ENCODE data around the gene AEBP2. TPM values are rescaled to one million over a fixed set of nuclear protein-coding genes. Genes with fewer than 3 reads are reported as not detected.
"Not testable (repeated sequence)": the region's sequence is repeated elsewhere in the genome, so short reads cannot be mapped to it uniquely, and the experiment has no call there.

Gene AEBP2
- total and polyA plus RNA-seq, 7 experiments from 2014 or later, result 11.3 to 58.7 (median 49.6) TPM

DNA sequence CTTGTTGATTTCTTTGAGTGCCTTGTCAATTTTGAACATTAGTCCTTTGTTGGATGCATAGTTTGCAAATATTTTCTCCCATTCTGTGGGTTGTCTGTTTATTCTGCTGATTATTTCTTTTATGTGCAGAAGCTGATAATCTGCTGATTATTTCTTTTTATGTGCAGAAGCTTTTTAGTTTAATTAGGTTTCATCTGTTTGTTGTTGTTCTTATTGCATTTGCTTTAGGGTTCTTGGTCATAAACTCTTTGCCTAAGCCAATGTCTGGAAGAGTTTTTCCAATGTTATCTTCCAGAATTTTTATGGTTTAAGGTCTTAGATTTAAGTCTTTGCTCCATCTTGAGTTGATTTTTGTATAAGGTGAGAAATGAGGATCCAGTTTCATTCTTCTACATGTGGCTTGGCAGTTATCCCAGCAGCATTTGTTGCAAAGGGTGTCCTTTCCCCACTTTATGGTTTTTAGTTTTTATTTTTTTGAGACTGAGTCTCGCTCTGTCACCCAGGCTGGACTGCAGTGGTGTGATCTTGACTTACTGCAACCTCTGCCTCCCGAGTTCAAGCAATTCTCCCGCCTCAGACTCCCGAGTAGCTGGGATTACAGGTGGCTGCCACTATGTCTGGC, 36.7 kb downstream of the AEBP2 start:
- H3K4me1 ChIP-seq (ENCODE audit: control insufficient read depth in 2 of 2, insufficient read depth in 2 of 2, low read length in 2 of 2); H3K27me3 ChIP-seq (ENCODE audit: control insufficient read depth in 2 of 2, insufficient read depth in 2 of 2, low read length in 2 of 2); intact Hi-C loops (cut with micrococcal nuclease); H3K4me3 ChIP-seq (ENCODE audit: low read length); CTCF ChIA-PET; POLR2A ChIA-PET; H3K9me3 ChIP-seq (ENCODE audit: control insufficient read depth in 2 of 3, low read length in 3 of 3); H3K27ac ChIP-seq (ENCODE audit: low read depth, low read length); H3K27me3 Mint-ChIP-seq; DNase-seq; ATAC-seq: not testable (repeated sequence)
- Mint-ChIP-seq H3K27ac (peak overlapping the region in 2 of 9 donors; percentile 13 to 51), H3K9me3 (peaks cover 4 to 50% (median 22%) of the 10 kb centered on the region in 11 donors), H3K4me1 (peaks cover 20 to 58% (median 45%) of the 10 kb centered on the region in 7 donors), H3K4me3 (peak overlapping the region in 1 of 10 donors; percentile 2), H3K36me3 (peaks cover 35 to 84% (median 80%) of the 10 kb centered on the region in 5 donors)
- peaks cover 0 to 48% (median 0%) of the 10 kb centered on the region in 3 experiments for H3K36me3 ChIP-seq (ENCODE audit: control insufficient read depth in 2 of 3, insufficient read depth in 3 of 3, low read length in 3 of 3)

DNA sequence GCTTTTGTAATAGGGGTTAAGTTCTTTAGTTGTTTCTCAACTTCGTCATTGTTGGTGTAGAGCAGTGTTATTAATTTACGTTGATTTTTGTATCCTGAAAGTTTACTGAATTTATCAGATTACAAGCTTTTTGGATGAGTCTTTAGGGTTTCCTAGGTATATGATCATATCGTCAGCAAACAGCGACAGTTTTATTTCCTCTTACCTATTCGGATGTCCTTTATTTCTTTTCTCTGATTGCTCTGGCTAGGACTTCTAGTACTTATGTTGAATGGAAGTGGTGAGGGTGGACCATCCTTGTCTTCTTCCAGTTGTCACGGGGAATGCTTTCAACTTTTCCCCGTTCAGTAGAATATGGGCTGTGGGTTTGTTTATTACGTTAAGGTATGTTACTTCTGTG, 37.8 kb downstream of the AEBP2 start:
- no peak overlapping the region for H3K27ac ChIP-seq (ENCODE audit: low read depth, low read length)
- DNase-seq (no peak), ATAC-seq (no peak)
- Mint-ChIP-seq H3K27me3 (no peaks in the 10 kb centered on the region), H3K27ac (peak overlapping the region in 2 of 9 donors; percentile 2 to 13), H3K4me3 (peak overlapping the region in 1 of 10 donors; percentile 22), H3K9me3 (peaks cover 4 to 60% (median 23%) of the 10 kb centered on the region in 11 donors), H3K36me3 (peaks cover 38 to 89% (median 81%) of the 10 kb centered on the region in 5 donors), H3K4me1 (peaks cover 24 to 59% (median 47%) of the 10 kb centered on the region in 7 donors)
- peaks cover 0 to 48% (median 0%) of the 10 kb centered on the region in 3 experiments for H3K36me3 ChIP-seq (ENCODE audit: control insufficient read depth in 2 of 3, insufficient read depth in 3 of 3, low read length in 3 of 3)
- intact Hi-C loops (cut with micrococcal nuclease), result no loop called here
- H3K4me1 ChIP-seq (ENCODE audit: control insufficient read depth in 2 of 2, insufficient read depth in 2 of 2, low read length in 2 of 2), result peaks cover 4 to 7% of the 10 kb centered on the region in 2 donors
- no peak overlapping the region for H3K4me3 ChIP-seq (ENCODE audit: low read length)
- H3K9me3 ChIP-seq (ENCODE audit: control insufficient read depth in 2 of 3, low read length in 3 of 3), result peaks cover 0 to 8% (median 0%) of the 10 kb centered on the region in 3 experiments
- POLR2A ChIA-PET, result no interaction called here
- no peaks in the 10 kb centered on the region for H3K27me3 ChIP-seq (ENCODE audit: control insufficient read depth in 2 of 2, insufficient read depth in 2 of 2, low read length in 2 of 2)
- CTCF ChIA-PET, result no interaction called here

- ChIA-PET CTCF (interaction anchor here (0.6 kb wide), 1 partner anchor 11 kb away, joined by 3 read pairs; no protein-coding TSS in a partner anchor), POLR2A (no interaction called here)
- peak overlapping the region in 1 of 9 donors; percentile 47 for H3K27ac Mint-ChIP-seq
- Histone ChIP-seq H3K4me1 (ENCODE audit: control insufficient read depth in 2 of 2, insufficient read depth in 2 of 2, low read length in 2 of 2) (peaks cover 19 to 22% of the 10 kb centered on the region in 2 donors), H3K27me3 (ENCODE audit: control insufficient read depth in 2 of 2, insufficient read depth in 2 of 2, low read length in 2 of 2) (no peaks in the 10 kb centered on the region), H3K4me3 (ENCODE audit: low read length) (no peak overlapping the region), H3K36me3 (ENCODE audit: control insufficient read depth in 2 of 3, insufficient read depth in 3 of 3, low read length in 3 of 3) (peaks cover 0 to 42% (median 0%) of the 10 kb centered on the region in 3 experiments), H3K27ac (ENCODE audit: low read depth, low read length) (no peak overlapping the region), H3K9me3 (ENCODE audit: control insufficient read depth in 2 of 3, low read length in 3 of 3) (peaks cover 0 to 8% (median 0%) of the 10 kb centered on the region in 3 experiments)
- H3K27me3 Mint-ChIP-seq, result no peaks in the 10 kb centered on the region
- no peak overlapping the region for H3K4me3 Mint-ChIP-seq
- peaks cover 35 to 79% (median 63%) of the 10 kb centered on the region in 7 donors for H3K4me1 Mint-ChIP-seq
- DNase-seq, result no peak
- no peak for ATAC-seq
- H3K9me3 Mint-ChIP-seq, result peaks cover 4 to 55% (median 23%) of the 10 kb centered on the region in 11 donors
- peaks cover 31 to 93% (median 71%) of the 10 kb centered on the region in 5 donors for H3K36me3 Mint-ChIP-seq
- intact Hi-C loops (cut with micrococcal nuclease), result loop anchor here in 1 of 2 donors (5.0 kb wide), 1 partner anchor 38 kb away; no protein-coding TSS in a partner anchor
Measured at GRCh38 chr12:19480459-19480858, 41.2 kb downstream of the AEBP2 start.

DNA sequence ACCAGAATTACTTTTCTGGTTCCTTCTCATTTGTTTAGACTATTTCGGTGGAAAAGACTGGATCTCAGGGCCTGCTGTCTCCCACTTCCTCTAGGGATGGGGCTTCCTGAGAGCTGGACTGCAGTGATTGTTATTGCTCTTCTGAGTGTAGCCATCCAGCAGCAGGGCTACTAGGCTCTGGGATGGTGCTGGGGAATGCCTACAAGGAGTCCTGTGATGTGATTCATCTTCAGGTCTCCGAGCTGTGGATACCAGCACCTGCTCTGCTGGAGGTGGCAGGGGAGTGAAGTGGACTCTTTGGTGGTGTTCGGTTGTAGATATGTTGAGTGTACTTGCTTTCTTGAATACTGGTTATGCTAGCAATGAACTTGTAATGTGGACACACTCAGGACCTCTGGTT, 42.7 kb downstream of the AEBP2 start:
- Histone ChIP-seq H3K4me1 (ENCODE audit: control insufficient read depth in 2 of 2, insufficient read depth in 2 of 2, low read length in 2 of 2) (peaks cover 19 to 26% of the 10 kb centered on the region in 2 donors), H3K27ac (ENCODE audit: low read depth, low read length) (no peak overlapping the region), H3K36me3 (ENCODE audit: control insufficient read depth in 2 of 3, insufficient read depth in 3 of 3, low read length in 3 of 3) (peaks cover 0 to 39% (median 0%) of the 10 kb centered on the region in 3 experiments), H3K27me3 (ENCODE audit: control insufficient read depth in 2 of 2, insufficient read depth in 2 of 2, low read length in 2 of 2) (no peaks in the 10 kb centered on the region), H3K4me3 (ENCODE audit: low read length) (no peak overlapping the region), H3K9me3 (ENCODE audit: control insufficient read depth in 2 of 3, low read length in 3 of 3) (peaks cover 0 to 8% (median 0%) of the 10 kb centered on the region in 3 experiments)
- no peak for ATAC-seq
- peak overlapping the region in 9 of 10 donors; percentile 2 to 50 (median 38) for H3K4me3 Mint-ChIP-seq
- intact Hi-C loops (cut with micrococcal nuclease), result loop anchor here in 1 of 2 donors (5.0 kb wide), 1 partner anchor 40 kb away; no protein-coding TSS in a partner anchor
- POLR2A ChIA-PET, result no interaction called here
- H3K9me3 Mint-ChIP-seq, result peaks cover 4 to 49% (median 23%) of the 10 kb centered on the region in 11 donors
- H3K4me1 Mint-ChIP-seq, result peaks cover 41 to 80% (median 66%) of the 10 kb centered on the region in 7 donors
- no peaks in the 10 kb centered on the region for H3K27me3 Mint-ChIP-seq
- CTCF ChIA-PET, result no interaction called here
- H3K27ac Mint-ChIP-seq, result peak overlapping the region; percentile 7 to 86 (median 68)
- peaks cover 27 to 93% (median 72%) of the 10 kb centered on the region in 5 donors for H3K36me3 Mint-ChIP-seq
- DNase-seq, result no peak

DNA sequence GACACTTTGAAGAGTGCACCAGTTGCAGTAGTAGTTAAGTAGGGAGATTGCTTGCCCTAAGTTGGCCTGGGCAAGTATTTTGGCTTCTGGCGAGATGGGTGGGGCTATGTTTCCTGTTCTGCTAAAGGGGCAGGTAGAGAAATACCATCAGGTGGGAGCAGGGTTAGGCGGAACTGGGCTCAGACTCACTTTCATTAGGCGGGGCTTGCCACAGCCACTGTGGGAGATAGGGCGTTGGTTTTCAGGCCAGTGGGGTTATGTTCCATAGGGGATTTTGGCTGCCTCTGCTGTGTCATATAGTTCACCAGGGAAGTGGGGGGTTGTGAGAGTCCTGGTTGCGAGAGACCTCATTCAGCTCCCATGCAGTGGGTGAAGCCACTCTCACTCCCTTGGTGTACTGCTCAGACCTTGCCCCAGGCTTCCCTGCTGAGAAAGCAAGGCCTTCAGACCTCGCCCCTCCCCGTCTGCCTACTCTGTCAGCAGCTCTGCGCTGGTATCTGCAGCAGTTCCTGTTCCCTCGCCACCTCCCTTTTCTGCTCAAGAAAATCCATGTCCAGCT, 43.3 kb downstream of the AEBP2 start:
- CTCF ChIA-PET, result no interaction called here
- peaks cover 22 to 88% (median 67%) of the 10 kb centered on the region in 5 donors for H3K36me3 Mint-ChIP-seq
- H3K4me1 Mint-ChIP-seq, result peaks cover 41 to 78% (median 64%) of the 10 kb centered on the region in 7 donors
- peaks cover 0 to 33% (median 0%) of the 10 kb centered on the region in 3 experiments for H3K36me3 ChIP-seq (ENCODE audit: control insufficient read depth in 2 of 3, insufficient read depth in 3 of 3, low read length in 3 of 3)
- H3K4me3 ChIP-seq (ENCODE audit: low read length), result no peak overlapping the region
- intact Hi-C loops (cut with micrococcal nuclease), result loop anchor here in 1 of 2 donors (5.0 kb wide), 1 partner anchor 40 kb away; no protein-coding TSS in a partner anchor
- H3K27ac ChIP-seq (ENCODE audit: low read depth, low read length), result no peak overlapping the region
- peak overlapping the region; percentile 6 to 59 (median 36) for H3K4me3 Mint-ChIP-seq
- H3K9me3 Mint-ChIP-seq, result peaks cover 4 to 43% (median 17%) of the 10 kb centered on the region in 11 donors
- no peaks in the 10 kb centered on the region for H3K27me3 ChIP-seq (ENCODE audit: control insufficient read depth in 2 of 2, insufficient read depth in 2 of 2, low read length in 2 of 2)
- peaks cover 19 to 26% of the 10 kb centered on the region in 2 donors for H3K4me1 ChIP-seq (ENCODE audit: control insufficient read depth in 2 of 2, insufficient read depth in 2 of 2, low read length in 2 of 2)
- H3K9me3 ChIP-seq (ENCODE audit: control insufficient read depth in 2 of 3, low read length in 3 of 3), result peaks cover 0 to 8% (median 0%) of the 10 kb centered on the region in 3 experiments
- H3K27me3 Mint-ChIP-seq, result no peaks in the 10 kb centered on the region
- POLR2A ChIA-PET, result no interaction called here
- ATAC-seq (peak; percentile 72), DNase-seq (peak in 2 of 9 donors; percentile 5 to 46)
- H3K27ac Mint-ChIP-seq, result peak overlapping the region in 8 of 9 donors; percentile 34 to 86 (median 70)

GRCh38 chr12:19483727-19484126, 44.4 kb downstream of the AEBP2 start:
- Histone ChIP-seq H3K9me3 (ENCODE audit: control insufficient read depth in 2 of 3, low read length in 3 of 3) (peaks cover 0 to 8% (median 0%) of the 10 kb centered on the region in 3 experiments), H3K4me1 (ENCODE audit: control insufficient read depth in 2 of 2, insufficient read depth in 2 of 2, low read length in 2 of 2) (peaks cover 19 to 28% of the 10 kb centered on the region in 2 donors), H3K4me3 (ENCODE audit: low read length) (no peak overlapping the region), H3K36me3 (ENCODE audit: control insufficient read depth in 2 of 3, insufficient read depth in 3 of 3, low read length in 3 of 3) (peaks cover 0 to 22% (median 0%) of the 10 kb centered on the region in 3 experiments), H3K27ac (ENCODE audit: low read depth, low read length) (no peak overlapping the region), H3K27me3 (ENCODE audit: control insufficient read depth in 2 of 2, insufficient read depth in 2 of 2, low read length in 2 of 2) (no peaks in the 10 kb centered on the region)
- POLR2A ChIA-PET, result no interaction called here
- Mint-ChIP-seq H3K4me1 (peaks cover 41 to 76% (median 63%) of the 10 kb centered on the region in 7 donors), H3K27me3 (no peaks in the 10 kb centered on the region), H3K9me3 (peaks cover 0 to 32% (median 10%) of the 10 kb centered on the region in 11 donors), H3K36me3 (peaks cover 16 to 83% (median 63%) of the 10 kb centered on the region in 5 donors), H3K4me3 (peak overlapping the region in 6 of 10 donors; percentile 0 to 56 (median 35)), H3K27ac (peak overlapping the region in 8 of 9 donors; percentile 0 to 86 (median 59))
- DNase-seq (no peak), ATAC-seq (no peak)
- intact Hi-C loops (cut with micrococcal nuclease), result loop anchor here in 1 of 2 donors (5.0 kb wide), 1 partner anchor 41 kb away; no protein-coding TSS in a partner anchor
- CTCF ChIA-PET, result no interaction called here
